ENCODE results near the gene ATP4B. TPM values are rescaled to one million over a fixed set of nuclear protein-coding genes. Genes with fewer than 3 reads are reported as not detected.

The ATP4B gene
- total and polyA plus RNA-seq, 2 donors from 2014 or later, result 0.16 to 0.45 TPM

DNA sequence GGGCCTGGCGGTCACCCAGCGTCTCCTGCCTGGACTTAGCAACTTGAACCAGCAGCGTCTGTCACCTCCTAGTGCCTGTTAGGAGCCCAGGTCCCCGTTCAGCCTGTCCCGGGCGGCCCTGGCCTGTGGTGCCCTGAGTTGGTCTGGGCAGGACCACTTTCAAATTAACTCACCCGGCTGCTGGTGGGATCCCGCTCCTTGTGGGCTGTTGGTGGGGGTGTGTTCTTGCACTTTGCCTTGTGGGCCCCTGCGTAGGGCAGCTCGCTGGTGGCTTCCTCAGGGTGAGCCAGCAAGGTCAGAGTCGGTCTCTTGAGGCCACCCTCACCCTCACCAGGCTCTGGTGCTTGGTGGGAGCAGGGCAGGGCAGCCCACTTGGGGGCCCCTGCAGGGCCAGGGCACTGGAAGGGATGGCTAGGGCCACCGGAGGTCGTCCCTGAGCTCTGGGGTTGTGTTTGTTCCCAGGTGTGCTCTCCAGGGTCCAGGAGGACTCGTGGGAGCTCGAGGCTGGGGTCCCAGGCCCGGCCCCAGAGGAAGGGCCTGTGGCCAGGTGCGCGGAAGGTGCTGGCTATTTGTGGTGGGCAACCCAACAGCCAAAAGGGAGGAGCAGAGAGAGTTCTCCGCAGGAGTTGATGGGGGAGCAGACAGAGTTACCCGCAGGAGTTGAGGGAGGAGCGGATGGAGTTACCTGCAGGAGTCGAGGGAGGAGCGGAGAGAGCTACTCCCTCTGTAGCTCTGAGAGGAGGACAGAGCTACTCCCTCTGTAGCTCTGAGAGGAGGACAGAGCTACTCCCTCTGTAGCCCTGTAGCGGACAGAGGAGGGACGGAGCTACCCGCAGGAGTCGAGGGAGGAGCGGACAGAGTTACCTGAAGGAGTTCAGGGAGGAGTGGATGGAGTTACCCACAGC lies 56.6 kb downstream of the ATP4B start:
- no peak overlapping the region for H3K4me3 ChIP-seq (ENCODE audit: low read length in 3 of 3)
- intact Hi-C loops (cut with DNase I), result no loop called here
- TF ChIP-seq, protein P1, sequence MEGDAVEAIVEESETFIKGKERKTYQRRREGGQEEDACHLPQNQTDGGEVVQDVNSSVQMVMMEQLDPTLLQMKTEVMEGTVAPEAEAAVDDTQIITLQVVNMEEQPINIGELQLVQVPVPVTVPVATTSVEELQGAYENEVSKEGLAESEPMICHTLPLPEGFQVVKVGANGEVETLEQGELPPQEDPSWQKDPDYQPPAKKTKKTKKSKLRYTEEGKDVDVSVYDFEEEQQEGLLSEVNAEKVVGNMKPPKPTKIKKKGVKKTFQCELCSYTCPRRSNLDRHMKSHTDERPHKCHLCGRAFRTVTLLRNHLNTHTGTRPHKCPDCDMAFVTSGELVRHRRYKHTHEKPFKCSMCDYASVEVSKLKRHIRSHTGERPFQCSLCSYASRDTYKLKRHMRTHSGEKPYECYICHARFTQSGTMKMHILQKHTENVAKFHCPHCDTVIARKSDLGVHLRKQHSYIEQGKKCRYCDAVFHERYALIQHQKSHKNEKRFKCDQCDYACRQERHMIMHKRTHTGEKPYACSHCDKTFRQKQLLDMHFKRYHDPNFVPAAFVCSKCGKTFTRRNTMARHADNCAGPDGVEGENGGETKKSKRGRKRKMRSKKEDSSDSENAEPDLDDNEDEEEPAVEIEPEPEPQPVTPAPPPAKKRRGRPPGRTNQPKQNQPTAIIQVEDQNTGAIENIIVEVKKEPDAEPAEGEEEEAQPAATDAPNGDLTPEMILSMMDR (IDR thresholded peaks at IDR 0.05; ENCODE audit: borderline replicate concordance, extremely low read depth, insufficient read depth), result no peak
- no peaks in the 10 kb centered on the region for H3K9me3 ChIP-seq (ENCODE audit: control insufficient read depth in 2 of 3, insufficient read depth in 1 of 3, low read length in 3 of 3)
- H3K27me3 ChIP-seq (ENCODE audit: control insufficient read depth, insufficient read depth, low read length), result no peaks in the 10 kb centered on the region
- H3K9ac ChIP-seq (ENCODE audit: low read length in 3 of 3), result no peak overlapping the region
- no peak for FAIRE-seq
- peaks cover 0 to 2% (median 2%) of the 10 kb centered on the region in 3 donors for H3K36me3 ChIP-seq (ENCODE audit: control insufficient read depth in 2 of 3, insufficient read depth in 3 of 3, low read length in 3 of 3)
- H3K27ac ChIP-seq (ENCODE audit: low read depth in 2 of 2, low read length in 2 of 2), result no peak overlapping the region
- peak in 1 of 5 donors; percentile 64 for DNase-seq
- no peaks in the 10 kb centered on the region for H3K4me1 ChIP-seq (ENCODE audit: control insufficient read depth in 2 of 3, insufficient read depth in 2 of 3, low read depth in 1 of 3, low read length in 3 of 3)

DNA sequence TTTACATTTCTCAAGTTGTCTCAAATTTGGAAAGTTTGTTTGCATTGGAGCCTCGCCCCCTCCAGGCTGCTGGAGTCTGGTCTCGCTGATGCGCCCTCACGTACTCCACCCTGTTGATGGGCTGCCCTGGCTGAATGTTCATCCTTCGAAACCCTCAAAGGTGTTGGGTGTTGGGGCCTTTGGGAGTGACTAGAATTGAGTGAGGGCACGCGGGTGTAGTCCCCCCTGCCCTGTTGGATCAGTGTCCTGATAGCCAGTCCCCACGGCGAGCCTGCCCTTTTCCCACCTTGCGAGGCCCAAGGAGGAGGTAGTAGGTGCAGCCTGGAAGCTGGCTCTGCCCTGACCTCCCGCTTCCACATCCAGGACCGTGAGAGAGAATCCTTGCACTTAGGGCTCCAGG lies 58.6 kb downstream of the ATP4B start:
- Histone ChIP-seq H3K9me3 (ENCODE audit: control insufficient read depth in 2 of 3, insufficient read depth in 1 of 3, low read length in 3 of 3) (no peaks in the 10 kb centered on the region), H3K36me3 (ENCODE audit: control insufficient read depth in 2 of 3, insufficient read depth in 3 of 3, low read length in 3 of 3) (peaks cover 0 to 2% (median 0%) of the 10 kb centered on the region in 3 donors), H3K27me3 (ENCODE audit: control insufficient read depth, insufficient read depth, low read length) (no peaks in the 10 kb centered on the region), H3K4me1 (ENCODE audit: control insufficient read depth in 2 of 3, insufficient read depth in 2 of 3, low read depth in 1 of 3, low read length in 3 of 3) (no peaks in the 10 kb centered on the region), H3K9ac (ENCODE audit: low read length in 3 of 3) (no peak overlapping the region), H3K4me3 (ENCODE audit: low read length in 3 of 3) (no peak overlapping the region), H3K27ac (ENCODE audit: low read depth in 2 of 2, low read length in 2 of 2) (no peak overlapping the region)
- no peak for FAIRE-seq
- peak in 2 of 5 donors; percentile 20 to 65 for DNase-seq
- TF ChIP-seq, protein P1 (IDR thresholded peaks at IDR 0.05; ENCODE audit: borderline replicate concordance, extremely low read depth, insufficient read depth), result no peak
- intact Hi-C loops (cut with DNase I), result no loop called here

Other genes with a start within 250 kb of the ATP4B start
- 1.5 TPM for gene ADPRHL1, start 204.7 kb downstream of the ATP4B start, total RNA-seq
- gene ADPRHL1, start 204.7 kb downstream of the ATP4B start, polyA plus RNA-seq (ENCODE audit: insufficient read depth, low read depth, low replicate concordance), result 1.1 TPM
- 19.5 TPM for gene DCUN1D2, start 167.5 kb downstream of the ATP4B start, total RNA-seq
- 7.6 TPM for gene DCUN1D2, start 167.5 kb downstream of the ATP4B start, polyA plus RNA-seq (ENCODE audit: insufficient read depth, low read depth, low replicate concordance)
- 46.9 TPM for gene TFDP1, start 73.4 kb downstream of the ATP4B start, total RNA-seq
- gene TFDP1, start 73.4 kb downstream of the ATP4B start, polyA plus RNA-seq (ENCODE audit: insufficient read depth, low read depth, low replicate concordance), result 33.8 TPM
- gene GRK1, start 9.0 kb upstream of the ATP4B start, total RNA-seq, result not detected
- not detected for gene GRK1, start 9.0 kb upstream of the ATP4B start, polyA plus RNA-seq (ENCODE audit: insufficient read depth, low read depth, low replicate concordance)
- 29.3 TPM for gene TMEM255B, start 101.0 kb upstream of the ATP4B start, total RNA-seq
- 11.9 TPM for gene TMEM255B, start 101.0 kb upstream of the ATP4B start, polyA plus RNA-seq (ENCODE audit: insufficient read depth, low read depth, low replicate concordance)
- 83.5 TPM for gene GAS6, start 205.9 kb upstream of the ATP4B start, total RNA-seq
- gene GAS6, start 205.9 kb upstream of the ATP4B start, polyA plus RNA-seq (ENCODE audit: insufficient read depth, low read depth, low replicate concordance), result 135 TPM